Left colon (tissue), 2 donors: ENCODE results near the gene TRAF3. TPM values are rescaled to one million over a fixed set of nuclear protein-coding genes. Genes with fewer than 3 reads are reported as not detected.
A peak's percentile ranks its signal among the peaks of the same experiment; 100 is the strongest.
"Not testable (repeated sequence)": the region's sequence is repeated elsewhere in the genome, so short reads cannot be mapped to it uniquely, and the experiment has no call there.

Experiments used
- ATAC-seq: fragments of 200-7000 bp; cut with Tn5 transposase; one replicate; pipeline ENCODE4 v1.9.1; 2020; ENCODE audit warnings: mild to moderate bottlenecking, moderate library complexity
- DNase-seq, 2 donors: peaks; one replicate each; pipeline ENCODE4 v3.0.0-alpha.2; 2020
- intact Hi-C, 2 donors: fragments of 100-400 bp; cut with DNase I in 1 of 2; cut with micrococcal nuclease in 1 of 2; formaldehyde crosslinking; loops; one replicate each; pipeline versions ENCODE4 v1.11.2 to v1.14.0; 2022; cut with DNase I, micrococcal nuclease
- total RNA-seq, 2 donors: library from RNA; stranded (reverse); fragmentation: NEBNext Ultra II Directional; extraction: Animal tissue kit (Norgen Biotek cat#: 25700); gene quantifications; one replicate each; pipeline ENCODE4 v1.2.1, GENCODE V29; 2021
- donor health status: DM: no; HTN: no; CAD: no.
- donor health status: DM: yes; HTN: yes; CAD: no.

TRAF3 gene
- total RNA-seq, 2 donors from 2014 or later, result 22.6 to 31.6 TPM

DNA sequence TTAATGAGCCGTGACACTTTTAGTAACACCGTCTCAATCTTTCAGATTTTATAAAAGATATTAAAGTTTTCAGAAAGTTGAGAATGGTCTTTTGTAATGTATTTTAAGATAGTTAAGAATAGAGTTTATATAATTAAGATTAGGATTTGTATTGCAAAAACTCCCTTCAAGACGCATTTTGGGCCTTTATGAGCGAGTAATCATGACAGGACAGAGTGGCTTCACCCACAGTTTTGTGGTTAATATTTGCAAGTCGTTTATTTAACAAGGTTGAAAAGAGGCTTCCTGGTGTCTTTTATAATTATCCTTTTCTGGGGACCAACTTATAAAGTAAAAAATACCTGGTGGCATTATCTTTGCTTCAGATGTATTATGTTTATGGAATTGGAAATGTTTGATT is 44.0 kb downstream of the TRAF3 start:
- ATAC-seq (no peak), DNase-seq (no peak)
- intact Hi-C loops, result no loop called here

DNA sequence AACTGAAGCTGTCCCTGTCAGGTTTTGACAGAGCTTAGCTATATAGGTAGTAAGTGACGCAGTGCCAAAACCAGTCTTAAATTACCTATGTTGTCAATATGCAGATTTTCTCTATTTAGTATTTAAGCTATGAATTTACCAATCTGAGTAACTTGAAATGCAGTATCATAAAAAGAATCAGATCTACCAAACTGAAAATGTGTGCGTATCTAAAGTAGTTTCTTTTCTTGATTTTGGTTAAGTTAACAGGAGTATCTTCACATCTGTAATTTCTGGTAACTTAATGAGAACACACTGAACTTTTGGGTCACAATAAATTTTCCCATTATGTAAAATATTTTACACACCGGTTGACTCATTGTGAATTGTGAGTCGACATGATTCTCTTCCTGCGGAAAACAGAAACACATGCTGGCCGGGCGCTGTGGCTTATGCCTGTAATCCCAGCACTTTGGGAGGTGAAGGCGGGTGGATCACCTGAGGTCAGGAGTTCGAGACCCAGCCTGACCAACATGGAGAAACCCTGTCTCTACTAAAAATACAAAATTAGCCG is 45.1 kb downstream of the TRAF3 start:
- ATAC-seq, result no peak
- intact Hi-C loops, result no loop called here
- no peak for DNase-seq

- intact Hi-C loops, ATAC-seq, DNase-seq: not testable (repeated sequence)
Measured at GRCh38 chr14:102822887-102823286, 45.6 kb downstream of the TRAF3 start.

- intact Hi-C loops, result no loop called here
- no peak for ATAC-seq
- DNase-seq, result no peak
Measured at GRCh38 chr14:102823546-102823945, 46.3 kb downstream of the TRAF3 start.

GRCh38 chr14:102824832-102825231 is 47.6 kb downstream of the TRAF3 start:
- peak; percentile 25 for ATAC-seq

DNA sequence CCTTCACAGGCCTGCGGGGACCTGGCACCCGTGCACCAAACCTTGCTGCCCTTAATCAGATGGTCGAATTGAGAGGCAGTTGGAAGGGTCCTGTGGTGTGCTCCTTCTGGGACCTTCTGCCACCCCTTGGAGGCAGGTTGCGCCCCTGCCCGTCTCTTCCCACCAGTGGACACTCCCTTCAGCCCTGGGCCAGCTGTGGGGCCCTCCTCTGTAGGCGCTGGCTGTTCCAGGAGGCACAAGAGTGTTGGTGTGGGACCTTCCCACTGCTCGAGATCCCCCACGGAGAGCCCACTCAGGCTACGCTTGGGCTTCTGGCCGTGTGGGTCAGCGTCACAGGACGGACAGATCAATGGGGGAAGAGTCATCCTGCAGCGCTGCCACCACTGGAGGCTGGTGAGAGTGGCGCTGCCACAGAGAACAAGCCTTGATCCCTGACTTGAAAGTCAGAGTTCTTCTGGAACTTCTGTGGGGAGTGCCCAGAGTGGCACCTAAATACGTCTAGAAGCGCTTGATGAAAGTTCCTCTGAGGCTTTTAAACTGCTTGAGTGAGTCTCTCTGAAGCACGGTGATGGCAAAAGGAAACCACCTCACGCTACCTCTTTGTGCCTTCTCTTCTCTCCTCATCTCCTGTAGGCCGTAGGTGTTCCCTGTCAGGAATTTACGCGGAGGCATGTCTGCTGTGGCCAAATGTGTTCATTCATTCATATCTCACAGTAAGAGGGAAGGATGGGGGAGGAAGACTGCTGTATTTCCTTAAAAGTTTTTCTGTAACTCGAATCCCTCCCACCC is 48.3 kb downstream of the TRAF3 start:
- DNase-seq (no peak), ATAC-seq (no peak)
- intact Hi-C loops, result no loop called here

More at GRCh38 chr14:102824832-102825231, 47.6 kb downstream of the TRAF3 start:
- DNase-seq, result no peak
- intact Hi-C loops, result no loop called here

DNA sequence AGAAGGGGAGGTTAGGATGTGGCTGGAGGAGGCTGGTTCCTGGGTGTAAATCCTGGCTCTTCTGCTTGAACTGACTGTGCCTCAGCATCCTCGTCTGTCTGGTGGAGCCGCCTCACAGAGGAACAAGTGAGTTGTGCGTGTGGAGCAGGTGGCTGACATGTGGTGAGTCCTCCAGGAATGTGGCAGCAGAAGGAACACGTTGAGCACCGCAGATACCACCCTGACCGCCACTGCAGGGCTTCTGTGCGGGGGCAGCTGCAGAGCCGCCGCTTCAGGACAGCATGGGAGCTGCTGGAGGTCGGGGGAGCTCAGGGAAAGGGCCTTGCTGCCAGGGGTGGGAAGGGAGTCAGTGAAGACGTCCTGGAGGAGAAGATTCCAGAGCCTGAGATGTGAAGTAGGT is 48.9 kb downstream of the TRAF3 start:
- DNase-seq, result no peak
- no peak for ATAC-seq
- intact Hi-C loops, result no loop called here

- DNase-seq (no peak), ATAC-seq (peak; percentile 22)
- intact Hi-C loops, result no loop called here
Measured at GRCh38 chr14:102826751-102827675, 49.8 kb downstream of the TRAF3 start.

DNA sequence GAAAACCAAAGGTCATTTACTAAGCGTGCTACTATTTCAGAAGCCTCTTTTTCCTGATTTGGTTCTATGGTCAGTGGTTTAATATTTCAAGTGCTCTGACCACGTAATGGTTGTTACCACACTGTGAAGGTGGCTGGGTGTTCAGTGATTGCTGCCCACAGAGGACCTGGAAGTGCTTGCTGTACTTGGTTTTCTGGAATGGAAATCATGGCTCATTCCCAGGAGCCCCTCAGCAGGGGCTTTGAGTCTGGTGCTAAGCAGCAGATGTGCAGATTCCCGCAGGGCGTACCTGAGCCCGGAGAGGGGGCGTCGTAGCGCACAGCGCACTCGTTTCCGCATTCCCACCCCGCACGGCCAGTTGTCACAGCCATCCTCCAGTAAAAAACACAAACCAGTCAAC is 50.5 kb downstream of the TRAF3 start:
- intact Hi-C loops, result no loop called here
- ATAC-seq, result peak; percentile 57

GRCh38 chr14:102828151-102828550 is 50.9 kb downstream of the TRAF3 start:
- intact Hi-C loops, result no loop called here
- no peak for DNase-seq
- peak; percentile 30 for ATAC-seq

More for the DNA sequence above, 50.5 kb downstream of the TRAF3 start:
- DNase-seq, result no peak

DNA sequence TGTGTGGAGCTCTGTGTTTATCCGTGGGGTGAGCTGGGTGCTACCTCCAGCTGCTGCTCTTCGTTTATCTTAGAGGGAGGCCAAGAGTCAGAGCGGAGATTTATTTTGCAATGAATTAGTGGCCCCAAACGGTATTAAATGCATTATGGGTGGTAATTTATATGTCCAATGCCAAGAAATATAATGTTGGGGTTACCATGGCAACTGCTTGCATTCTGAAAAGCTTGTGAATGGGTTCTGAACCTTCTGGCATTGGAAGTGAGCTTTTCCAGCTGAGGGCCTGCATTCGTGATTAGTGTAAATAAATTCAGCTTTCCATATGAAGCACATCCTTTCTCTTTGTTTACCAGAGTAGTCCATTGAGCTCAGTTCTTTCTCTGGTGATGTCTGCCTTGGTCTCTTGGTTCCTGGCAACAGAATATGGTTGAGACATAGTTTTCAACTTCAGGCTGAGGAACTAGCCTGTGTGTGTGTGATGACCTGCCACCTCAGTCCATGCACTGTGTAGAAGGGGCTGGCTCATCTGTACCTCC is 51.8 kb downstream of the TRAF3 start:
- DNase-seq, result no peak

GRCh38 chr14:102830474-102831045 is 53.3 kb downstream of the TRAF3 start:
- DNase-seq (no peak), ATAC-seq (no peak)
- intact Hi-C loops, result no loop called here

More for the DNA sequence above, 51.8 kb downstream of the TRAF3 start:
- ATAC-seq, result no peak
- intact Hi-C loops, result no loop called here

GRCh38 chr14:102831163-102831804 is 54.0 kb downstream of the TRAF3 start:
- ATAC-seq, result no peak
- DNase-seq, result no peak
- intact Hi-C loops, result no loop called here

DNA sequence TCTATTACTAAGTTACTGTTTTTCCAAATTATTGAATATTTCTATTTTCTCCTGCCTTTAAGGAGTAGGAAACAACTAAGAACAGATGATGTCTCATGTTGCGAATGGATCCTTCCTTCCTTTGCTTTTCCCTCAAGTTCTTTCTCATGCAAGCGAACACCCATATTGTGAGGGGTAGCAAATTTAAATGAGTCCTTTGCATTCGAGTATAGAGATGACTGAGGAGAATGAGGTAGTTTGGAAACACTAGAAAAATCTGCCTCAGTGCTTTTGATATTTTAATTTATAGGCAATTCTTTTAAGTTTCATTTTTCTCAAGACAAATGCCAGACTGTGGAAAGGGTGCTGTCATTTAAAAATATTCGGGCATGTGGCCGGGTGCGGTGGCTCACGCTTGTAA is 56.1 kb downstream of the TRAF3 start:
- intact Hi-C loops, result no loop called here
- ATAC-seq (no peak), DNase-seq (no peak)

GRCh38 chr14:102833991-102834390 is 56.7 kb downstream of the TRAF3 start:
- ATAC-seq (no peak), DNase-seq (no peak)
- intact Hi-C loops, result no loop called here

DNA sequence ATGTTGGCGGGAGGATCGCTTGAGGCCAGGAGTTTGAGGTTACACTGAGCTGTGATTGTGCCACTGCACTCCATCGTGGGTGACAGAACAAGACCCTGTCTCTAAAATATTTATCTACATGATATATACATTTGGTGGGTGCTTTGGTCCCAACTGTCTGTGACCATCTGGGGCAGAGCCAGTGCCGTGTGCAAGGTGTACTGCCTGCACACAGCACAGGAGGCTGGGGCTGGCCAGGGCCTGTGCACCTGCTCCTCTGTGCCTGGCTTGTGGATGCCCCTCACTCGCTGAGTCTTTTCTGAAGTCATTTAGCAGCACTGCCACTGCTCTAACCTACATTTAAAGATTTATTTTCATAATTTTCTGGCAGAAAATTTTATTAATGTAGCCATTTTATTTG is 58.7 kb downstream of the TRAF3 start:
- no peak for DNase-seq
- ATAC-seq, result no peak
- intact Hi-C loops, result no loop called here

GRCh38 chr14:102837120-102837519 is 59.9 kb downstream of the TRAF3 start:
- ATAC-seq, result not testable (repeated sequence)

GRCh38 chr14:102838501-102838900 is 61.3 kb downstream of the TRAF3 start:
- intact Hi-C loops, result no loop called here
- ATAC-seq (no peak), DNase-seq (no peak)

More at GRCh38 chr14:102837120-102837519, 59.9 kb downstream of the TRAF3 start:
- DNase-seq, intact Hi-C loops: not testable (repeated sequence)
